ENCODE results near the gene TWNK.

DNA sequence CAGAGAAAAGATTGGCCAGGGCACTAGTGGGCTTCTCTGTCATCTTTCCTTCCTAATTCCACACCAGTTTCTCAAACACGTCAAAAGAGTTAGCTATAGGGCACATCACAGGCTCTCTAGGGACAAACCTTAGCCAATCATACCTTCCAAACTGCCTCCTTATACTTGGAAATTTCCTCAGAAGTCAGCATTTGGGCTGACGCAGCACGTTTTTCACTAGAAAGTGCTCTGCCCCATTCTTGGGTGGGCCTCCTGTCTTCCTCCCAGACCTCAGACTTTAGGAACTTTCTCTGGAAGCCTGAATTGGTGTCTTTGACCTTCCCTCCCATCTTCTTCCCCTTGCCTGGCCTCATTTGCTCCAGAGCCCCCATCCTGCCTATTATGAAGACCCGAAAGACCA, 54.8 kb downstream of the TWNK start:
- TF ChIP-seq, protein P1, sequence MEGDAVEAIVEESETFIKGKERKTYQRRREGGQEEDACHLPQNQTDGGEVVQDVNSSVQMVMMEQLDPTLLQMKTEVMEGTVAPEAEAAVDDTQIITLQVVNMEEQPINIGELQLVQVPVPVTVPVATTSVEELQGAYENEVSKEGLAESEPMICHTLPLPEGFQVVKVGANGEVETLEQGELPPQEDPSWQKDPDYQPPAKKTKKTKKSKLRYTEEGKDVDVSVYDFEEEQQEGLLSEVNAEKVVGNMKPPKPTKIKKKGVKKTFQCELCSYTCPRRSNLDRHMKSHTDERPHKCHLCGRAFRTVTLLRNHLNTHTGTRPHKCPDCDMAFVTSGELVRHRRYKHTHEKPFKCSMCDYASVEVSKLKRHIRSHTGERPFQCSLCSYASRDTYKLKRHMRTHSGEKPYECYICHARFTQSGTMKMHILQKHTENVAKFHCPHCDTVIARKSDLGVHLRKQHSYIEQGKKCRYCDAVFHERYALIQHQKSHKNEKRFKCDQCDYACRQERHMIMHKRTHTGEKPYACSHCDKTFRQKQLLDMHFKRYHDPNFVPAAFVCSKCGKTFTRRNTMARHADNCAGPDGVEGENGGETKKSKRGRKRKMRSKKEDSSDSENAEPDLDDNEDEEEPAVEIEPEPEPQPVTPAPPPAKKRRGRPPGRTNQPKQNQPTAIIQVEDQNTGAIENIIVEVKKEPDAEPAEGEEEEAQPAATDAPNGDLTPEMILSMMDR (IDR thresholded peaks at IDR 0.05): no peak
- no peak for TF ChIP-seq MYC (IDR thresholded peaks at IDR 0.05; ENCODE audit: borderline replicate concordance, low read length)

Data from A549 (cell line).